C4-2B (cell line): ENCODE data around the gene CFAP161.

ENCODE experiments used
- CTCF ChIP-seq: fragments of 450-650 bp; conservative IDR thresholded peaks from 2 replicates; pipeline ENCODE4 v1.5.1; 2017; ENCODE audit warnings: mild to moderate bottlenecking
- ZFX ChIP-seq: fragments of 450-650 bp; IDR thresholded peaks from 2 replicates; pipeline ENCODE4 v1.6.1; 2017

GRCh38 chr15:81113861-81114291 lies 20.2 kb upstream of the CFAP161 start:
- no peak for TF ChIP-seq CTCF
- TF ChIP-seq ZFX, result no peak
